NCI-H2227 treated with DMSO at 0.1 percent for 48 hours (cell line): ENCODE results near the gene ATP2C1.
"Not testable (repeated sequence)": the region's sequence is repeated elsewhere in the genome, so short reads cannot be mapped to it uniquely, and the experiment has no call there.

Experiments
- DNase-seq: peaks from one replicate; lab custom pipeline; 2025; lab: John Stamatoyannopoulos, UW

ATP2C1 gene, protein sequence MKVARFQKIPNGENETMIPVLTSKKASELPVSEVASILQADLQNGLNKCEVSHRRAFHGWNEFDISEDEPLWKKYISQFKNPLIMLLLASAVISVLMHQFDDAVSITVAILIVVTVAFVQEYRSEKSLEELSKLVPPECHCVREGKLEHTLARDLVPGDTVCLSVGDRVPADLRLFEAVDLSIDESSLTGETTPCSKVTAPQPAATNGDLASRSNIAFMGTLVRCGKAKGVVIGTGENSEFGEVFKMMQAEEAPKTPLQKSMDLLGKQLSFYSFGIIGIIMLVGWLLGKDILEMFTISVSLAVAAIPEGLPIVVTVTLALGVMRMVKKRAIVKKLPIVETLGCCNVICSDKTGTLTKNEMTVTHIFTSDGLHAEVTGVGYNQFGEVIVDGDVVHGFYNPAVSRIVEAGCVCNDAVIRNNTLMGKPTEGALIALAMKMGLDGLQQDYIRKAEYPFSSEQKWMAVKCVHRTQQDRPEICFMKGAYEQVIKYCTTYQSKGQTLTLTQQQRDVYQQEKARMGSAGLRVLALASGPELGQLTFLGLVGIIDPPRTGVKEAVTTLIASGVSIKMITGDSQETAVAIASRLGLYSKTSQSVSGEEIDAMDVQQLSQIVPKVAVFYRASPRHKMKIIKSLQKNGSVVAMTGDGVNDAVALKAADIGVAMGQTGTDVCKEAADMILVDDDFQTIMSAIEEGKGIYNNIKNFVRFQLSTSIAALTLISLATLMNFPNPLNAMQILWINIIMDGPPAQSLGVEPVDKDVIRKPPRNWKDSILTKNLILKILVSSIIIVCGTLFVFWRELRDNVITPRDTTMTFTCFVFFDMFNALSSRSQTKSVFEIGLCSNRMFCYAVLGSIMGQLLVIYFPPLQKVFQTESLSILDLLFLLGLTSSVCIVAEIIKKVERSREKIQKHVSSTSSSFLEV

GRCh38 chr3:130893376-130894129 is at the start of gene ATP2C1:
ATP2C1 (plus strand) TSS chr3:130894084; CDS start chr3:130894770, 686 bp downstream.
- DNase-seq: peak; percentile 79

DNA sequence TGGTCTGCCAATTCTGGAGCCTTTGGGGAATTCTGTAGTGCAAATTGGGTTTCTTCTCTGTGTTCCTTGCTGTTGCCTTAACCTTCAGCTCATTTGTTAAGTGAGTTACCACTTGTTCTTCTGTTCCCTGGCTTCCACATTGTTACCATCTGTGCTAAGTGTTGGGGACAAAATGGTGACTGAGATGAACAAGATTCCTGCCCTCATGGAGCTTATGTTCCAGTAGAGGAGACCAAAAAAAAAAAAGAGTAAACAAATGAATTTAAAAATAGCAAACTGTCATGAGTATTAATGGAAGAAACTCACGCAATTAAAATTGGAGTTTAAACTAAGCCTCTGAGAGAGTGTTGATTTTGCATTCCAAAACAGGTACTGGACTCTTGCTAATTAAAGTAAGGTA is 49.4 kb upstream of the ATP2C1 start:
- DNase-seq: no peak

DNA sequence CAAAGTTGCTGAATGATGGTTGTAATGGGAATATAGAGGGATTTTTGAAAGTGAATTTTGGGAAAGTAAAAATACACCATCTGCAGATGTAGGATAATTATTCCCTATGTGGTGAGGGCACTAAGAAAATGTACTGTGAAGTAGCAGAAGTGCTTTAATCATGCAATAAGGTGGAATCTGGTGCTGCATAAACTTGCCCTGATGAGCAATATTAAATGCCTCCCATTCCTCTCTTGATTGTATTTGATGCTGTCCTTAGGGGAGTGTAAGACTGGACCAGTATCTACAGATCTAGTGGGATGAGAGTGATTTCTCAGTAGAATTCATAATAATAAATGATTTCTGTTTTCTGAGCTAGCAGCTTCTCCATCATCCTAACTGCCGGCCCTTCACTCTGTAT is 47.7 kb upstream of the ATP2C1 start:
- DNase-seq: no peak

DNA sequence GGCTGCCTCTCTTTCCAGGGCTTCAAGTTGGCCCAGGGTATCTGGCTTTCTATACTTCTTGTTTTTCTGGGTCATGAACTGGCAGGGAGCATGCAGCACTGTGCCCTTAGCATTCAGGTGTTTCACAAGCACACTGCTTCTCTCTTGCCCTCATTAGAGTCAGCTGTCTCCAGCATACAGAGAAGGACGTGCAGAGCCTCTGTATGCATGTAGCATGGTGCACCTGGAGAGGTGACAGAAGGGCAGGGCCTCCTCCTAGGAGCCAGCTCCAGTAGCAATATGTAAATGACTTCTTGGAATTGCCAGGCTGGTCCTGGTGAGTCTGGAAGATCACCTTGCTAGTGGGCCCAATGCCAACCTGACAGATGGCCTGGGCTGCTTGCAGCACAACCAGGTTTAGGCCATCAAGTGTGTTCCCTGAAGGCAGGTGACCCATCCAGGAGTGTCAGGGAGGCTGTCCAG is 44.8 kb upstream of the ATP2C1 start:
- no peak for DNase-seq

DNA sequence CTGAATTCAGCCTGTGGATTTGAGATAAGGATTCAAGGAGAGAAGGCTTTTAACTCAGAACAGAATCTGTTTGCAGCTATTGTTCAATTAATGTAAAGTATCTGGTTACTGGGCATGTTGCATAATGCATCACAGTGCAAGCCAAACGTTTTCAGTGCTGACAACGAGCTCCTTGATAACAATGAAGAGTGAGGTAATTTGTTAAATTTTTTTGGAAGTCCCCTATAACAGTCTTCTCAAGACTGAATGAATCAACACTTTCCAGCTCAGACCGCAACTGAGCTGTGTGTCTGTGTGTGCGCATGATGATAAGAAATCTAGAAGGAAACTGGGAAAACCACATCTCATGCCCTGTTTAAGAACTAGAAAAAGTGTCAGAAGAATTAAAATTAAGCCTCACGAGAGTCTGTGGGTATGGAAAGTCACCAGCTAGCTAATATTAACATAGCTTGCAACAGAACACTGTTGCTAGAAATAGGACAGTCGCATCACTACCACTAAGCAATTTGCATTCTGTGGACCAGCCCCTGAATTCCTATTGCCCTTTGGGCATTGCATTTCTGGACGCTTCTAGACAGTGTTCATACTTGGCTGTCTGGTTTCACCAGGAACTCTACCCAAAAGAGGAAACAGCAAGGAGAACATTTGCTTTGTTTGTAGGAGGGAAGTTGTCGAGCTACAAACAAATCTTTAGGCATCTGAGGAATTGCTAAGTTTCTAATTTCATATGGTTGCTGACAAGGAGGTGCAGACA is 43.7 kb upstream of the ATP2C1 start:
- no peak for DNase-seq

- no peak for DNase-seq
Measured at GRCh38 chr3:130850843-130851242, 43.0 kb upstream of the ATP2C1 start.

GRCh38 chr3:130851277-130851676 is 42.6 kb upstream of the ATP2C1 start:
- DNase-seq: no peak

GRCh38 chr3:130853581-130853980 is 40.3 kb upstream of the ATP2C1 start:
- no peak for DNase-seq

- no peak for DNase-seq
Measured at GRCh38 chr3:130854208-130854864, 39.5 kb upstream of the ATP2C1 start.

DNA sequence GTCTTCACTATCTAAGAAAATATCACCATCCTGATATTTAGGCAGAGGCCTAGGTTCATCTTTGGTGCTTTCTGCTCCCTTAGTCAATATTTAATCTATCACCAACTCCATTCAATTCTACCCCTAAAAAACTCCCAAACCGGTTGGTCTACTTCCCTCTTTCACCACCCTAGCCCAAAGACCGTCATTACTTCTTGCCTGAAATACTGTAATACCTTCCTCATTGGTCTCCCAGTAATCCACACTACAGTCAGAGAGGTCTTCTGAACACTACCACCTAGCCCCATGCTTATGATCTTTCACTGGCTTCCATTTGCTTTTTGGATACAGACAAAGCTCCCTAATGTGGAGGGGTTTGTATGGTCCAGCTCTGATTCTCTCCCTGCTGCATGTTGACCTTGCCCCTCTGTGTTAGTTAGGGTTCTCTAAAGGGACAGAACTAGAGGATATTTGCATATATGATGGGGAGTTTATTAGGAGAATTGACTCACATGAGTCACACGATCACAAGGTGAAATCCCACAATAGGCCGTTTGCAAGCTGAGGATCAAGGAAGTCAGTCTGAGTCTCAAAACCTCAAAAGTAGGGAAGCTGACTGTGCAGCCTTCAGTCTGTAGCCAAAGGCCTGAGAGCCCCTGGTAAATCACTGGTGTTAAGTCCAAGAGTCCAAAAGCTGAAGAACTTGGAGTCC is 36.4 kb upstream of the ATP2C1 start:
- DNase-seq: no peak

DNA sequence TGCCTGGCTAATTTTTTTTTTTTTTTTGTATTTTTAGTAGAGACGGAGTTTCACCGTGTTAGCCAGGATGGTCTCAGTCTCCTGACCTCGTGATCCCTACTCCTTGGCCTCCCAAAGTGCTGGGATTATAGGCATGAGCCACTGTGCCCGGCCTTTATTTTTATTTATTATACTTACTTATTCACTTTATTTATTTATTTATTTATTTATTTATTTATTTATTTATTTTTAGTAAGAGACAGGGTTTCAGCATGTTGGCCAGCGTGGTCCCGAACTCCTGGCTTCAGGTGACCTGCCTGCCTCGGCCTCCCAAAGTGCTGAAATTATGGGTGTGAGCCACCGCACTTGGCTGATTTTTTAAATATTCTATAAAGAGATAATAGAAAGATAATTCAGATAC is 31.8 kb upstream of the ATP2C1 start:
- not testable (repeated sequence) for DNase-seq

GRCh38 chr3:130865489-130865888 is 28.4 kb upstream of the ATP2C1 start:
- no peak for DNase-seq

DNA sequence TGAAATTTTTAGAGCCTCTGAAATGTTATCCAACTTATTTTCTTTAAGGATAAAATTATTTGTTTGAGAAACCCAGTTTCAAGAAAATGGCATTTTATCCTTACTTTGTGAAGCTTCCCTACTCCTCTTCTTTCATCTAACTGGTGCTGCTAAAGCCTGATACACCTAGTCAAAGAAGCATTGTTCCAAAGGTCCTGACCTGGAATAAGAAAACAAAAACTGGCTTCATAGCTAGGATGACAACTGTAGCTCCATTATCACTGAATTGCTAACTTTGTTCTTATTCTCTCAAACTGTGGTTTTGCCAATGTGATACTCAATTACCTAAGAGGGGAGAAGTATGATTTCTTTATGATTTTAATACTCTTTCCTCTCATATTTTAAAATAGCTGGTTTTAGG is 27.6 kb upstream of the ATP2C1 start:
- DNase-seq: no peak

- no peak for DNase-seq
Measured at GRCh38 chr3:130870423-130870822, 23.5 kb upstream of the ATP2C1 start.

GRCh38 chr3:130876594-130876993 is 17.3 kb upstream of the ATP2C1 start:
- no peak for DNase-seq

- DNase-seq: no peak
Measured at GRCh38 chr3:130878464-130878863, 15.4 kb upstream of the ATP2C1 start.

GRCh38 chr3:130889416-130889946 is 4.4 kb upstream of the ATP2C1 start:
- no peak for DNase-seq

DNA sequence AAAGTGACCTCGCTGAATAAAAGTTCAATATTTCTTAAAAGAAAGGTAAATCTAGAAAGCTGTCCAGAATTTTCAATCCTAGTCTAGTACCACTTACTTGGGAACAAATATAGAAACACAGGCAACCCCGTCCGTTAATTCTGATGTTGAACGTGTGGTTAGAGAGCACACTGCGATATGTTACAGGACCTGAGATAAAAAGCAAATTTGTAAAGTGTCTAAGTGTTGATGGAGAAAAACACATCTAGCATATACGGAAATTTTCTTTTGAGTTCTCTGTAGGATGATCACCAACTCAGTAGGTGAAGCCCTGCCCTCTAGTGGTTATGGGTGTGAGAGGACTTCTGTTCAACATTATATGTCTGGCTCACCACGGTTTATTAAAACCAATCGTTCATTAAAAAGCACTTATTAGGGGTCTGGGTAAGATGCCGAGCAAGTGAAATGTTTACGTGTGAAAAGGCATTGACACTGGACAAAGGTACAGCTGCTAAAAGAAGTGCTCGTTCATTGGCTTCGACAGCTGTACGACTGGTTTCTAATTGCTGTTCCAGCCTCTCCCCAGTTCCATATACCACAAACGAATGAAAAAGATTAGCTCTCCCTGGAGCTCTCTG is 1.0 kb upstream of the ATP2C1 start:
- DNase-seq: peak; percentile 61
